ENCODE measurements around the gene CDH8. TPM values are rescaled to one million over a fixed set of nuclear protein-coding genes. Genes with fewer than 3 reads are reported as not detected.

The CDH8 gene
- total RNA-seq, 1 experiment from 2014 or later = 0.59 TPM

- no peak for DNase-seq (ENCODE audit: low read depth)
Observed at GRCh38 chr16:62029947-62030346, 6.3 kb downstream of the CDH8 start.

GRCh38 chr16:62022688-62023087 is 13.6 kb downstream of the CDH8 start:
- DNase-seq (ENCODE audit: low read depth) = no peak

- peak; percentile 9 for DNase-seq (ENCODE audit: low read depth)
Observed at GRCh38 chr16:62021161-62021581, 15.1 kb downstream of the CDH8 start.

GRCh38 chr16:62020681-62021080 is 15.6 kb downstream of the CDH8 start:
- DNase-seq (ENCODE audit: low read depth) = no peak

GRCh38 chr16:62019851-62020250 is 16.4 kb downstream of the CDH8 start:
- no peak for DNase-seq (ENCODE audit: low read depth)

GRCh38 chr16:62018301-62019060 is 17.8 kb downstream of the CDH8 start:
- DNase-seq (ENCODE audit: low read depth) = no peak

- DNase-seq (ENCODE audit: low read depth) = peak; percentile 54
Observed at GRCh38 chr16:62014319-62014923, 21.8 kb downstream of the CDH8 start.

- DNase-seq (ENCODE audit: low read depth) = no peak
Observed at GRCh38 chr16:62010186-62010585, 26.1 kb downstream of the CDH8 start.

GRCh38 chr16:61998460-61998859 is 37.8 kb downstream of the CDH8 start:
- DNase-seq (ENCODE audit: low read depth) = no peak

- no peak for DNase-seq (ENCODE audit: low read depth)
Observed at GRCh38 chr16:61993108-61993507, 43.1 kb downstream of the CDH8 start.

- no peak for DNase-seq (ENCODE audit: low read depth)
Observed at GRCh38 chr16:61987474-61988012, 48.7 kb downstream of the CDH8 start.

GRCh38 chr16:61969077-61969382 is 67.2 kb downstream of the CDH8 start:
- DNase-seq (ENCODE audit: low read depth) = no peak

GRCh38 chr16:61968242-61969076 is 67.8 kb downstream of the CDH8 start:
- no peak for DNase-seq (ENCODE audit: low read depth)

GRCh38 chr16:61957075-61957855 is 79.0 kb downstream of the CDH8 start:
- DNase-seq (ENCODE audit: low read depth) = no peak

- DNase-seq (ENCODE audit: low read depth) = no peak
Observed at GRCh38 chr16:61952841-61953240, 83.4 kb downstream of the CDH8 start.

- DNase-seq (ENCODE audit: low read depth) = no peak
Observed at GRCh38 chr16:61948414-61948813, 87.8 kb downstream of the CDH8 start.

GRCh38 chr16:61946019-61946418 is 90.2 kb downstream of the CDH8 start:
- DNase-seq (ENCODE audit: low read depth) = no peak

GRCh38 chr16:61945511-61945910 is 90.7 kb downstream of the CDH8 start:
- no peak for DNase-seq (ENCODE audit: low read depth)

GRCh38 chr16:61944004-61944403 is 92.2 kb downstream of the CDH8 start:
- no peak for DNase-seq (ENCODE audit: low read depth)

GRCh38 chr16:61940611-61941010 is 95.6 kb downstream of the CDH8 start:
- DNase-seq (ENCODE audit: low read depth) = no peak

GRCh38 chr16:61937646-61938045 is 98.6 kb downstream of the CDH8 start:
- no peak for DNase-seq (ENCODE audit: low read depth)

- no peak for DNase-seq (ENCODE audit: low read depth)
Observed at GRCh38 chr16:61936522-61936921, 99.7 kb downstream of the CDH8 start.

Measured in M059J (cell line).